Mesothelial cell of epicardium (in vitro differentiated cells): ENCODE data around the gene CFAP221. TPM values are rescaled to one million over a fixed set of nuclear protein-coding genes. Genes with fewer than 3 reads are reported as not detected.

ENCODE experiments used
- DNase-seq, 2 experiments: peaks; one replicate each; pipeline ENCODE4 v3.0.0; 2021; ENCODE audit warnings: low spot score in 2 of 2; ENCODE audit not compliant: unreplicated experiment in 2 of 2
- H3K27ac Mint-ChIP-seq: 2 replicates; pipeline ENCODE4 v1.8.0; 2021; ENCODE audit warnings: mixed read lengths
- H3K27me3 Mint-ChIP-seq: 2 replicates; pipeline ENCODE4 v1.8.0; 2021; ENCODE audit warnings: low read depth, mixed read lengths
- H3K36me3 Mint-ChIP-seq: 2 replicates; pipeline ENCODE4 v1.8.0; 2021; ENCODE audit warnings: mixed read lengths
- H3K4me1 Mint-ChIP-seq: 2 replicates; pipeline ENCODE4 v1.8.0; 2021; ENCODE audit warnings: mixed read lengths
- H3K4me3 Mint-ChIP-seq: 2 replicates; pipeline ENCODE4 v1.8.0; 2021; ENCODE audit warnings: mild to moderate bottlenecking, moderate library complexity, mixed read lengths
- H3K9me3 Mint-ChIP-seq: 2 replicates; pipeline ENCODE4 v1.8.0; 2021; ENCODE audit warnings: mixed read lengths
- CTCF ChIP-seq: fragments of 200-600 bp; sonication (generic); IDR thresholded peaks from one replicate; pipeline ENCODE4 v1.5.0; 2021; ENCODE audit warnings: antibody characterized with exemption; ENCODE audit not compliant: unreplicated experiment
- total RNA-seq: library from RNA; stranded (reverse); gene quantifications from 3 replicates; pipeline ENCODE4 v1.2.1, GENCODE V29; 2021

The CFAP221 gene
- total RNA-seq, 1 donor from 2014 or later = 4.6 TPM

- no peak overlapping the region for H3K4me3 Mint-ChIP-seq
Measured at GRCh38 chr2:119700866-119701265, 156.6 kb downstream of the CFAP221 start.

GRCh38 chr2:119701352-119701751 is 157.1 kb downstream of the CFAP221 start:
- H3K27ac Mint-ChIP-seq = peak overlapping the region; percentile 52
- no peaks in the 10 kb centered on the region for H3K27me3 Mint-ChIP-seq
- no peak overlapping the region for H3K4me3 Mint-ChIP-seq
- H3K4me1 Mint-ChIP-seq = peaks cover 47% of the 10 kb centered on the region
- TF ChIP-seq CTCF = no peak
- H3K36me3 Mint-ChIP-seq = peaks cover 4% of the 10 kb centered on the region
- H3K9me3 Mint-ChIP-seq = peaks cover 4% of the 10 kb centered on the region
- no peak for DNase-seq

More at GRCh38 chr2:119700866-119701265, 156.6 kb downstream of the CFAP221 start:
- H3K4me1 Mint-ChIP-seq = peaks cover 50% of the 10 kb centered on the region
- peaks cover 4% of the 10 kb centered on the region for H3K36me3 Mint-ChIP-seq
- H3K27ac Mint-ChIP-seq = peak overlapping the region; percentile 35
- H3K9me3 Mint-ChIP-seq = peaks cover 4% of the 10 kb centered on the region
- TF ChIP-seq CTCF = no peak
- H3K27me3 Mint-ChIP-seq = no peaks in the 10 kb centered on the region
- no peak for DNase-seq

GRCh38 chr2:119702203-119702917 is 158.1 kb downstream of the CFAP221 start:
- TF ChIP-seq CTCF = no peak
- H3K4me3 Mint-ChIP-seq = no peak overlapping the region
- peaks cover 37% of the 10 kb centered on the region for H3K4me1 Mint-ChIP-seq
- no peaks in the 10 kb centered on the region for H3K27me3 Mint-ChIP-seq
- peak overlapping the region; percentile 52 for H3K27ac Mint-ChIP-seq
- H3K9me3 Mint-ChIP-seq = peaks cover 4% of the 10 kb centered on the region
- no peak for DNase-seq
- H3K36me3 Mint-ChIP-seq = peaks cover 4% of the 10 kb centered on the region

- Mint-ChIP-seq H3K4me1 (peaks cover 32% of the 10 kb centered on the region), H3K27ac (no peak overlapping the region), H3K9me3 (peaks cover 4% of the 10 kb centered on the region), H3K4me3 (no peak overlapping the region), H3K36me3 (peaks cover 4% of the 10 kb centered on the region), H3K27me3 (no peaks in the 10 kb centered on the region)
- DNase-seq = peak in 1 of 2 experiments; percentile 78
- peak; percentile 94 for TF ChIP-seq CTCF
Measured at GRCh38 chr2:119702918-119703401, 158.7 kb downstream of the CFAP221 start.

- Mint-ChIP-seq H3K4me3 (no peak overlapping the region), H3K9me3 (peaks cover 4% of the 10 kb centered on the region), H3K36me3 (peaks cover 4% of the 10 kb centered on the region), H3K4me1 (peaks cover 29% of the 10 kb centered on the region), H3K27me3 (no peaks in the 10 kb centered on the region), H3K27ac (no peak overlapping the region)
- TF ChIP-seq CTCF = no peak
- DNase-seq = no peak
Measured at GRCh38 chr2:119703526-119703925, 159.3 kb downstream of the CFAP221 start.
